Caco-2 (cell line): Measurements from ENCODE around the gene ACTL9. TPM values are rescaled to one million over a fixed set of nuclear protein-coding genes. Genes with fewer than 3 reads are reported as not detected.

Experiments
- BruUV-seq: library from RNA; stranded (reverse); fragments of 400-500 nt; replicated peaks from 2 replicates; lab custom pipeline; 2021; lab: Mats Ljungman, UMichigan
- CTCF ChIA-PET: fragments of 300-600 bp; sonication (Branson Sonifier 250); formaldehyde crosslinking; loops from one replicate; lab custom pipeline; 2022; ENCODE audit warnings: antibody characterized with exemption; lab: Charles Lee
- POLR2A ChIA-PET: fragments of 300-600 bp; sonication (Branson Sonifier 250); formaldehyde crosslinking; loops from one replicate; lab custom pipeline; 2022; ENCODE audit warnings: antibody characterized with exemption; lab: Charles Lee
- DNase-seq, 2 experiments: peaks; one replicate each; pipeline versions ENCODE4 v3.0.0 to v3.0.0-alpha.2; 2020 to 2022
- H3K27me3 ChIP-seq: replicated peaks from 2 replicates; pipeline ENCODE4 v1.6.0; 2011; ENCODE audit warnings: low read length; ENCODE audit not compliant: control insufficient read depth, insufficient read depth
- H3K36me3 ChIP-seq: 2 replicates; pipeline ENCODE4 v1.5.1; 2011; ENCODE audit warnings: low read length; ENCODE audit not compliant: control insufficient read depth, insufficient read depth
- H3K4me1 ChIP-seq: fragments of 250-450 bp; sonication (Bioruptor Pico); 2 replicates; pipeline ENCODE4 v1.5.1; 2020; ENCODE audit warnings: mild to moderate bottlenecking
- H3K4me3 ChIP-seq: 2 replicates; pipeline ENCODE4 v1.5.1; 2011; ENCODE audit warnings: low read depth, mild to moderate bottlenecking, control low read depth, low read length
- H3K9me3 ChIP-seq: fragments of 250-450 bp; sonication (Bioruptor Pico); 2 replicates; pipeline ENCODE4 v1.5.1; 2020; ENCODE audit warnings: mild to moderate bottlenecking, moderate library complexity
- H3K27ac Mint-ChIP-seq: one replicate; pipeline ENCODE4 v1.8.0; 2022; ENCODE audit warnings: mixed read lengths; ENCODE audit not compliant: unreplicated experiment
- H3K27me3 Mint-ChIP-seq: one replicate; pipeline ENCODE4 v1.8.0; 2022; ENCODE audit warnings: mixed read lengths; ENCODE audit not compliant: insufficient read depth, unreplicated experiment
- H3K36me3 Mint-ChIP-seq: one replicate; pipeline ENCODE4 v1.8.0; 2022; ENCODE audit warnings: mild to moderate bottlenecking, mixed read lengths; ENCODE audit not compliant: insufficient read depth, unreplicated experiment
- H3K4me1 Mint-ChIP-seq: one replicate; pipeline ENCODE4 v1.8.0; 2022; ENCODE audit warnings: low read depth, mixed read lengths; ENCODE audit not compliant: unreplicated experiment
- H3K4me3 Mint-ChIP-seq: one replicate; pipeline ENCODE4 v1.8.0; 2022; ENCODE audit warnings: mild to moderate bottlenecking, moderate library complexity, mixed read lengths; ENCODE audit not compliant: unreplicated experiment
- H3K9me3 Mint-ChIP-seq: one replicate; pipeline ENCODE4 v1.8.0; 2022; ENCODE audit warnings: mixed read lengths; ENCODE audit not compliant: unreplicated experiment
- CTCF ChIP-seq, 2 experiments: fragments of 200-600 bp in 1 of 2; IDR thresholded peaks; 1 replicate in 1 of 2; 2 replicates in 1 of 2; pipeline versions ENCODE4 v1.5.1 to v1.8.0; 2011 to 2022; ENCODE audit warnings: antibody characterized with exemption in 1 of 2, control low read depth in 1 of 2, inconsistent platforms in 1 of 2, low read depth in 1 of 2, low read length in 1 of 2, mild to moderate bottlenecking in 1 of 2, moderate library complexity in 1 of 2; ENCODE audit not compliant: insufficient read depth in 1 of 2, severe bottlenecking in 1 of 2, unreplicated experiment in 1 of 2
- intact Hi-C: fragments of 100-400 bp; cut with micrococcal nuclease; formaldehyde crosslinking; loops from one replicate; pipeline ENCODE4 v1.10.0; 2022; ENCODE audit not compliant: unreplicated experiment
- total RNA-seq: library from RNA; stranded (reverse); gene quantifications from 2 replicates; pipeline ENCODE4 v1.2.3, GENCODE V29; 2022

ACTL9 gene
- total RNA-seq, 1 experiment from 2014 or later: not detected

DNA sequence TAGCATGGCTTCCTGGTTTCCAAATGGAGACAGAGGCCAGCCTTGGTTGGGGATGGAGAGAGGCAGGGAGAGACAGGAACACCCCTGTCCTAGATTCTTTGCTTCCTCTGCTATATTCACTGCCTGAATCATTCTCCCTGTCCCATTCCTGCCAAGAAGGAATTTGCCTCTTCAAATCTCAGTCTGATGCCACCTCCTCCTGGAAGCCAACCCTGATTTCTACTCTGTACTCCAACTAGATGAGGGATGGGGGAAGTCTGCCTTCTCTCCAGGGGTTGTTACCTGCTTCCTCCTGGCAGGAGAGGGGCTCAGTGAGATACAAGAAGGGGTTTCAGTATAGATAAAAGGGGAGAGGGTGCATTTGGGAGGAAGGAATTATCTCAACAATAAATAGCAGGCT, 1.3 kb upstream of the ACTL9 start:
- no peak for TF ChIP-seq CTCF (IDR thresholded peaks at IDR 0.05; ENCODE audit: insufficient read depth in 1 of 2, low read depth in 1 of 2, low read length in 1 of 2, severe bottlenecking in 1 of 2, unreplicated experiment in 1 of 2)
- CTCF ChIA-PET: no interaction called here
- intact Hi-C loops: no loop called here
- no peak for DNase-seq
- BruUV-seq: no TSS peak
- Mint-ChIP-seq H3K27me3 (no peaks in the 10 kb centered on the region), H3K4me3 (no peak overlapping the region), H3K4me1 (no peaks in the 10 kb centered on the region), H3K27ac (no peak overlapping the region), H3K36me3 (no peaks in the 10 kb centered on the region), H3K9me3 (no peaks in the 10 kb centered on the region)
- Histone ChIP-seq H3K27me3 (no peaks in the 10 kb centered on the region), H3K4me1 (no peaks in the 10 kb centered on the region), H3K4me3 (no peak overlapping the region), H3K9me3 (no peaks in the 10 kb centered on the region), H3K36me3 (no peaks in the 10 kb centered on the region)
- POLR2A ChIA-PET: no interaction called here

DNA sequence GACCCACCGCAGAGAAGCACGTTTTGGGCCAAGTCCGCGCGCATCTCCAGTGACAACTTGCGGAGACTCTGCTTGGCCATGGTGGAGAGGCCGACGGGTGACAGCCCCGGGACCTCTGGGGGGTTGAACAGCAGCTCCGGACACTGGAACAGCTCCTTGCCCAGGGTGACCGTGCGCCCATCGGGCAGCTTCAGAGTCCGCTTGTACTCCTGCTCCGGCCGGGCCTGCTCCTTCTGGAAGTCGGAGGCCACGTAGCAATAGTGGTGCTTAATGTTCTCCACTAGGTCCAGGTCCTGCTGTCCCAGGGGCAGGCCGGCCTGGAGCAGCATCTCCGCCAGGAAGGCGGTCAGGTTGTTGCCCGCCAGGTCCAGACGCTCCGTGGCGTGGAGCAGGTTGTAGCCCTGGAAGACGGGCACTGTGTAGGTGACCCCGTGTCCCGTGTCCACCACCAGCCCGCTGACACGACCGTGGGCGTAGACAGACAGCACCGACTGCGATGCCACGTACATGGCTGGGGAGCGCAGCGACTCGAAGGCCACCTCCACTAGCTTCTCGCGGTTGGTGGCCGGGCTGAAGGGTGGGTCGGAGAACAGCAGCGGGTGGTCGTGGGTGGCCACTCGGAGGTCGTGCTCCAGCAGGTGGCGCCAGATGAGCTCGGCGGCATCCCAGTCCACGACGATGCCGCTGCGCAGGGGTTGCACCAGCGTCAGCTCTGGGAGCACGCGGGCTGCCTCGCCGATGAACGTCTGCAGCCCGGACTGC, 743 bp downstream of the ACTL9 start:
- POLR2A ChIA-PET: no interaction called here
- H3K4me3 ChIP-seq: no peak overlapping the region
- H3K9me3 ChIP-seq: no peaks in the 10 kb centered on the region
- Mint-ChIP-seq H3K36me3 (no peaks in the 10 kb centered on the region), H3K4me1 (no peaks in the 10 kb centered on the region), H3K4me3 (no peak overlapping the region), H3K27me3 (no peaks in the 10 kb centered on the region), H3K27ac (no peak overlapping the region), H3K9me3 (no peaks in the 10 kb centered on the region)
- CTCF ChIA-PET: no interaction called here
- no peak for DNase-seq
- H3K36me3 ChIP-seq: no peaks in the 10 kb centered on the region
- BruUV-seq: no TSS peak
- TF ChIP-seq CTCF (IDR thresholded peaks at IDR 0.05; ENCODE audit: insufficient read depth in 1 of 2, low read depth in 1 of 2, low read length in 1 of 2, severe bottlenecking in 1 of 2, unreplicated experiment in 1 of 2): no peak
- H3K27me3 ChIP-seq: no peaks in the 10 kb centered on the region
- intact Hi-C loops: no loop called here
- no peaks in the 10 kb centered on the region for H3K4me1 ChIP-seq

DNA sequence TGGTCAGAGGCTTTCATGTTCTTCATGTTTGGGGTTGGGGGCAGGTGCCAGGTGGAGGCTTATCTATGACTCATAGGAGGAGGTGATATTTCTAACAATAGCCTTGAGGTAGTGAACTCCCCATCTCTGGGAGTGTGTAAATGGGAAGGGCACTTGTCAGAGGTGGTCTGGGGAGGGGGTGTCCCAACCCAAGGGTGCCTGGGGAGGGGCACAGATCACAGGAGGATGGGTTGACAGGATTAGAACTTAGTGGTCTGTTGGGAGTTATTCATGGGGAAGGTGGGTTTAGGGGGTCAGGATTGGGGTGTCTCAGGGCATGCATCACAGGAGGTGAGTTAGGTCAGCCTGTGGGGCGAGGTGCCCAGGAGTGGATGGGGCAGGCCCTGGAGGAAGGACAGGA, 1.6 kb downstream of the ACTL9 start:
- peaks cover 5% of the 10 kb centered on the region for H3K27me3 Mint-ChIP-seq
- no peak overlapping the region for H3K4me3 Mint-ChIP-seq
- no peaks in the 10 kb centered on the region for H3K27me3 ChIP-seq
- no peak for DNase-seq
- no peak overlapping the region for H3K27ac Mint-ChIP-seq
- H3K4me3 ChIP-seq: no peak overlapping the region
- H3K4me1 ChIP-seq: no peaks in the 10 kb centered on the region
- H3K36me3 Mint-ChIP-seq: no peaks in the 10 kb centered on the region
- no peaks in the 10 kb centered on the region for H3K9me3 Mint-ChIP-seq
- POLR2A ChIA-PET: no interaction called here
- intact Hi-C loops: no loop called here
- no TSS peak for BruUV-seq
- H3K9me3 ChIP-seq: no peaks in the 10 kb centered on the region
- H3K4me1 Mint-ChIP-seq: no peaks in the 10 kb centered on the region
- CTCF ChIA-PET: no interaction called here
- H3K36me3 ChIP-seq: no peaks in the 10 kb centered on the region
- TF ChIP-seq CTCF (IDR thresholded peaks at IDR 0.05; ENCODE audit: insufficient read depth in 1 of 2, low read depth in 1 of 2, low read length in 1 of 2, severe bottlenecking in 1 of 2, unreplicated experiment in 1 of 2): no peak
